Omental fat pad (tissue), 4 donors: ENCODE measurements around the gene SCTR. TPM values are rescaled to one million over a fixed set of nuclear protein-coding genes. Genes with fewer than 3 reads are reported as not detected.
A peak's percentile ranks its signal among the peaks of the same experiment; 100 is the strongest.
"Not testable (repeated sequence)": the region's sequence is repeated elsewhere in the genome, so short reads cannot be mapped to it uniquely, and the experiment has no call there.

Source experiments
- ATAC-seq: fragments of 150-250 bp; one replicate; pipeline ENCODE4 v1.9.1; 2016; ENCODE audit warnings: mild to moderate bottlenecking, moderate library complexity; ENCODE audit not compliant: low FRiP score
- DNase-seq: peaks from one replicate; pipeline ENCODE4 v3.0.0-alpha.2; 2019; ENCODE audit warnings: low spot score
- total RNA-seq, 4 donors: library from RNA; depleted of rRNA; stranded (reverse); fragments of >200 nt; gene quantifications; one replicate each; pipeline ENCODE4 v1.1.0, GENCODE V29; 2016
- TF ChIP-seq, protein P1 (sequence below), 3 donors: fragments of 450-650 bp; IDR thresholded peaks; one replicate each; pipeline ENCODE4 v1.5.1; 2016 to 2017; ENCODE audit warnings: antibody characterized with exemption in 3 of 3, mild to moderate bottlenecking in 3 of 3, moderate library complexity in 2 of 3

The SCTR gene
- total RNA-seq, 4 donors from 2014 or later = not detected

DNA sequence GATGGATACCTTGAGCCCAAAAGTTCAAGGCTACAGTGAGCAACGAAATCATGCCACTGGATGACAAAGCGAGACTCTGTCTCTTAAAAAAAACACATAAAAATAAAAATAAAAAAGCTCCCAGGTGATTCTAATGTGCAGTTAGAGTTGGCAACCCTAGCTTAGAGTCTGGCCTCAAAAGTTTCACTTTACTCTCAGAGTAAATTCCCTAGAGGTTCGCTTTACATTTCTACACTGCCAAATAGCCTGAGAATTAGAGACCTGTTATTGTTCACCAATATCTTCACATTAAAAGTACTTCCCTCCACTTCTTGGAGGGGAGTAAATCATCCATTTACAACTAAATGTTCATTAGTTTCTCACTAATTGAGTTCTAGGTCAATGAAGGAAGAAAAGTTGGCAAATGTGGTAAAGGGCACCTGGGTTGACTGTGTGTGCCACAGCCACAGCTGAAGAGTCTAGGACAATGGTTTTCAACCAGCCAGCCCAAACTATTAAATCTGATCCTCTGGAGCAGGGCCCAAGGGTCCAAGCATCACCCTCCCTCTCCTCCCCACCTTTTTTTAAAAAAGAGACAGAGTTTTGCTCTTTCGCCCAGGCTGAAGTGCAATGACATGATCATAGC is 107.9 kb downstream of the SCTR start:
- no peak for DNase-seq
- ATAC-seq = no peak
- TF ChIP-seq, protein P1, sequence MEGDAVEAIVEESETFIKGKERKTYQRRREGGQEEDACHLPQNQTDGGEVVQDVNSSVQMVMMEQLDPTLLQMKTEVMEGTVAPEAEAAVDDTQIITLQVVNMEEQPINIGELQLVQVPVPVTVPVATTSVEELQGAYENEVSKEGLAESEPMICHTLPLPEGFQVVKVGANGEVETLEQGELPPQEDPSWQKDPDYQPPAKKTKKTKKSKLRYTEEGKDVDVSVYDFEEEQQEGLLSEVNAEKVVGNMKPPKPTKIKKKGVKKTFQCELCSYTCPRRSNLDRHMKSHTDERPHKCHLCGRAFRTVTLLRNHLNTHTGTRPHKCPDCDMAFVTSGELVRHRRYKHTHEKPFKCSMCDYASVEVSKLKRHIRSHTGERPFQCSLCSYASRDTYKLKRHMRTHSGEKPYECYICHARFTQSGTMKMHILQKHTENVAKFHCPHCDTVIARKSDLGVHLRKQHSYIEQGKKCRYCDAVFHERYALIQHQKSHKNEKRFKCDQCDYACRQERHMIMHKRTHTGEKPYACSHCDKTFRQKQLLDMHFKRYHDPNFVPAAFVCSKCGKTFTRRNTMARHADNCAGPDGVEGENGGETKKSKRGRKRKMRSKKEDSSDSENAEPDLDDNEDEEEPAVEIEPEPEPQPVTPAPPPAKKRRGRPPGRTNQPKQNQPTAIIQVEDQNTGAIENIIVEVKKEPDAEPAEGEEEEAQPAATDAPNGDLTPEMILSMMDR (IDR thresholded peaks at IDR 0.05) = no peak

DNA sequence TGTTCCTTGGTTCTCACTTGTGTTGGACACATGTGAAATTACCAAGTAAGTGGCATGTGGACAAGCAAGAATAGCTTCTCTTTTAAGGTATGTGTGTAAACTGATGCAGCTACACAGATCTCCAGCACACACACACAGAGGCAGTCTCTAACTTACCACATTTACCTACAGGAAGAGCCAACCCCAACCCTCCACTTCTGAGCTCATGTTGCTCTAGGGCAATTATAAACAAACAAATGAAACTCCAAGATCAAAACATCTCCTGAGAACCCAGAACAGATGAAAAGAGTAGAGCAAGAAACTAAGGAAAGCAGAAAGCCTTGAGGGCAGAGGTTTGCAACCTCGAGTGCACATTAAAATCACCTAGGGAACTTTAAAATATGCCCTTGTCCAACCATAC is 108.7 kb downstream of the SCTR start:
- ATAC-seq = no peak
- no peak for DNase-seq
- TF ChIP-seq, protein P1 (IDR thresholded peaks at IDR 0.05) = no peak

GRCh38 chr2:119414894-119415293 is 109.4 kb downstream of the SCTR start:
- TF ChIP-seq, protein P1 (IDR thresholded peaks at IDR 0.05) = no peak
- ATAC-seq (no peak), DNase-seq (no peak)

DNA sequence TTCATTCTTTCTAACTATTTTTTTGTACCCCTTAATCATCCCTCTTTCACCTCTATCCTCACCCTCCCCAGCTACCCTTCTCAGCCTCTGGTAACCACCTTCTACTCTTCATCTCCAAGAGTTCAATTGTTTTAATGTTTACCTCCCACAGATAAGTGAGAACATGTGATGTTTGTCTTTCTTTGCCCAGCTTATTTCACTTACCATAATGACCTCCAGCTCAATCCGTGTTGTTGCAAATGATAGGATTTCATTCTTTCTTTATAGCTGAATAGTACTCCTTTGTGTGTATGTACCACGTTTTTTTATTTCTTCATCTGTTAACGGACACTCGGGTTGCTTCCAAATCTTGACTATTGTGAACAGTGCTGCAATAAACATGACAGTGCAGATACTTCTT is 114.8 kb downstream of the SCTR start:
- TF ChIP-seq, protein P1 (IDR thresholded peaks at IDR 0.05) = no peak
- DNase-seq (no peak), ATAC-seq (no peak)

DNA sequence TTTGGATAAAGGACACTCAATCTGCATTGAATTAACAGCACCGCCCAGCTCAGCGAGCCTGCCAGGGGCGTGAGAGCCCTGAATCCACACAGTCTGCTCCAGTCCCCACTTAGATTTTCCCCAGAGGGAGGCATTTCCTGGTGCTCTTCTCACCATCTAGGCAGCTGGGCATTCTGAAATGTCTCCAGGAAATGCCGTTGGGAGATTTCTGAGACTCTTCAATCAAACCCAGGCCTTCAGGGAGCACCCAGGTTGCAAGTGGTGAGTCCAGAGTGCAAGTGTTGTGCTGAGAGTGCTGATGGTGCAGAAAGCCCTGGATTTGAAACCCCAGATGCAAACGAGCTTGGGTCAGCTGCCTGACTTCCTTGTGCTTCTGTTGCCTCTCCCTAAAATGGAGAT is 116.1 kb downstream of the SCTR start:
- TF ChIP-seq, protein P1 (IDR thresholded peaks at IDR 0.05) = no peak
- ATAC-seq (no peak), DNase-seq (no peak)

GRCh38 chr2:119407430-119408220 is 116.7 kb downstream of the SCTR start:
- TF ChIP-seq, protein P1 (IDR thresholded peaks at IDR 0.05) = peak in 1 of 3 donors; percentile 65
- DNase-seq (no peak), ATAC-seq (peak; percentile 70)

DNA sequence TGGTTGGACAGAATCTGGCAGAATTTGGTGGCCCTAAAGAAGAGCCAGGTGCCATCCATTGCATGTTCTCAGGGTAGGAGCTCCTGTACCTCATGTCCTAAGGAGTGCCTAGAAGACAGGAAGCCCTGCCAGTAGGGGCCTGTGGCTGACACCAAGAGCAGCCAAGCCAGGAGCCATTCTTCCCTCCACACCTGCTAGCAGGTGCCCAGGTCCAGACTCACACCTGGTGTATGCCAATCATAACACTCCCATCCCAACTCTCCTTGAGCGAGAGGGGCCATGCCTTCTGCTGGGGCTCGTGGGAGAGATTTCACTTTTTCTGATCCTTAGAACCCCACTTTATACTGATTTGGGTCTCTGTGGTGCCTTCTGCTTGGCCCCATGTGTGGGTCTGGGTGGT is 119.1 kb downstream of the SCTR start:
- TF ChIP-seq, protein P1 (IDR thresholded peaks at IDR 0.05) = no peak
- DNase-seq = no peak
- no peak for ATAC-seq

GRCh38 chr2:119403618-119404017 is 120.7 kb downstream of the SCTR start:
- not testable (repeated sequence) for ATAC-seq, DNase-seq
